Measurements from ENCODE around the gene INAFM2.
A peak's percentile ranks its signal among the peaks of the same experiment; 100 is the strongest.

The INAFM2 gene

DNA sequence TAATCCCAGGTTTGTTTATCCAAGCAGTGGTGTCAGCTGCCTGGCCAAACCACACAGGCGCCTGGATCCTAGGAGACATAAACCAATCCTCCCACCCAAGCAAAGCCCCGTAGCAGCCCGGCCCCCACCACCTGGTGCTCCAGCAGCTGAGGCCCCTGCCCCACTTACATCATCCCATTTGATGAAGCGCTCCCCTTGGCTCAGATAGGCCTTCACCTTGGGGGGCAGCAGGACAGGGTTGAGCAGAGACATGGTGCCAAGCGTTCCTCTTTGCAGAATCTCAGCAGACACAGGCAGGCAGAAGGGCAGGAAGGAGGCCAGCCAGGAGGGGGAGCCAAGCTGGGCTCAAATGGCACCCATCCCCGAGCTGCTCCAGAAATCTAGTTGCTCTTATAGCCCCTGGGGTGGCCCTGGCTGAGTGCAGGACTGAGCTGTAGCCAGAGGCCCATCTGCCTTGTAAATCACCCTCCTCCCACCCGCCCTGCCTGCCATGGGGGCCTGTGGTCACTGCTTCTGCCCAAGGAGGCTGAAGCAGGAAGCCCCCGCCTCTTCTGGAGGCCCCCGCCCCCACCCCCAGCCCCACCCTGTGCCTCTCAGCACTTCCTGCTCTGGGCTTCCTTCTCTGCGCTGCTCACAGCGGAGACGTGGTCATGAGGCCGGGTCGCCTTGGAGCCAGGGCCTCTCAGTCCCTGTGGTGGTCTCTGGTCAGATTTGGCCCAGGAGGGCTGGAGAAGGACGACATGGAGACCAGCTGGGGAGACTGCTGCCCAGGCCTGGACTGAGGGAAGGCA, 15.9 kb upstream of the INAFM2 start, which contains the start of gene PLCB2:
TSS of gene PLCB2 (minus strand) at position 515 of the 791 bp plus-strand sequence. CDS start at position 252, 263 bp downstream.
- peak; percentile 52 for DNase-seq

GRCh38 chr15:40309344-40309862, 14.1 kb upstream of the INAFM2 start:
- DNase-seq, result no peak

DNA sequence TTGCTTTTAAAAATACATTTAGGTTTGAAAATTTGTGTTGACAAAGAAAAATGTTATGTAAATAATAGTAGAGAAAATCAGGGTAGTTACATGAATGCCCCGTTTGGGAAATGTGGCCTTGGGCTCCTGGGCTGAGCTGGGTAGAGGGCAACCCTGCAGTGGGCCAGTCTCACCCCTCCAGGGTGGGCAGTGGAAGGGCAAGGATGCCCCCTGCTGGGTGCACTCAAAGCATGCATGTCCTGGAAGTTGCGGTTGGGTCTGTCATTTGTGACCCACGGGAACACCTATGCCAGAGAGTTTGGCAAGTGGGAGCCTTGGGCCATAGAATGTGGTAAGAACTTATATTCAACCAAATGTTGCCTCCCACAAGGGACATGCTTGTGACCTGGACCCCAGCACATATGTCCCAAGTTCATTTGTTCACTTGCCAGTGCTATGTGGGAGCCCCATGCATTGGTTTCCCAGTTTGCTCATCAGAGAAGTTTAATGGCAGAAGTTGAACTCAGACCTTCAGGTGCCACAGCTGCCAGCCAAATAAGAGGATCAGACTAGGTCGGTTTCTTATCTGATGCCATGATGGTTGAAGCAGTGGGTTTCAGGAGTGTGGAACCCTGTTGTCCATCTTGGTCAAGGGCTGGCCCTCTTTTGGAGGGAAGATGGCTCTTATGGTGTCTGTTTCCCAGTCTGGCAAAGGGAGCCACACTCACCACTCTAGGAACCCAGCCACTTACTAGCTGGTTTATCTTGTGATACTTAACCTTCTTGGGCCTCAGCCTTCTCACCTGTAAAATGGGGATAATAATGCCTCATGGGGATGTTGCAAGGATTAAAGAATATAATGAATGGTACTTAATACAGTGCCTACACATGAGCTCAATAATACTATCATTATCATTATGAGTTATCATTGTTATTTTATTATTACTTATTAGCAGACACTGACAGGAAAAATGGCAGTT, 13.2 kb upstream of the INAFM2 start:
- DNase-seq, result no peak

DNA sequence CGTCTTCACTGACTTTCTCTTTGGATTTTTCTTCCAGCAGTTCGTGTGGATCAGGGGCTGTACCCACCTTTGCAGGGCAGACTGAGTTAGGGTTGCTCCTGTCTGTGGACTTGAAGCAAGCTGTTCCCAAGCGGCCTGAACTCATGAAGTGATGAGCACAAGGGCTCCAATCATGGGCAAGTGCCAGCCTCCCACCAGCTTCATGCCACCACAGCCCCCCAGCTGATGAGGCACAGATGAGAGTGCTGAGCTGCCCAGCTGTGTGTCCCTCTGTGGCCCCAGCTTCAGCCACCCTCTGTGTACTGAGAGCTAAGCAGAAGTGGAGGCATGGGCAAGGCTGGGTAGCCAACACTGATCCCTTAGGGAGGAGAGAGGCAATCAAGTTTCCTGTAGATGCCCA, 12.5 kb upstream of the INAFM2 start:
- DNase-seq, result no peak

DNA sequence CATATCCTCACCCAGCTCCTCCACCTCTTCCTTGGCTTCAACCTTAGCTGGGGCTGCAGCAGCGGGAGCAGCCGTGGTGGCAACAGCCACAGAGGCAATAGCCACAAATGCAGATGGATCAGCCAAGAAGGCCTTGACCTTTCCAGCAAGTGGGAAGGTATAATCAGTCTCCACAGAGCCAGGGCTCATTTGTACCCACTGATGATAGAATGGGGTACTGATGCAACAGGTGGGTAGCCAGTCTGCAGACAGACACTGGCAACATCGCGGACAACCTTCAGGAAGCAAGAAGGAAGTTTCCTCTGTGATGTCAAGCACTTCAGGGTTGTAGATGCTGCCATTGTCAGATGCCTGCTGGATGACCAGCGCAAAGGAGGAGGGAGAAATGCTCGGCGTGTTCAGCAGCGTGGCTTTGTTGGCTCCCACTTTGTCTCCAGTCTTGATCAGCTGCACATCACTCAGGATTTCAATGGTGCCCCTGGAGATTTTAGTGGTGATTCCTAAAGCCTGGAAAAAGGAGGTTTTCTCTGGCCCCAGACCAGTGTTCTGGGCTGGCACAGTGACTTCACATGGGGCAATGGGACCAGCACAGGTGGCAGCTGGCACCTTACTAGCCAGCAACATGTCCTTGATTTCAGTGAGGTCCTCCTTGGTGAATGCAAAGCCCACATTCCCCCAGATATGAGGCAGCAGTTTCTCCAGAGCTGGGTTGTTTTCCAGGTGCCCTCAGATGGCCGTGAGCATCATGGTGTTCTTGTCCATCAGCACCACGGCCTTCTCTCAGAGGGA, 10.9 kb upstream of the INAFM2 start:
- no peak for DNase-seq

DNA sequence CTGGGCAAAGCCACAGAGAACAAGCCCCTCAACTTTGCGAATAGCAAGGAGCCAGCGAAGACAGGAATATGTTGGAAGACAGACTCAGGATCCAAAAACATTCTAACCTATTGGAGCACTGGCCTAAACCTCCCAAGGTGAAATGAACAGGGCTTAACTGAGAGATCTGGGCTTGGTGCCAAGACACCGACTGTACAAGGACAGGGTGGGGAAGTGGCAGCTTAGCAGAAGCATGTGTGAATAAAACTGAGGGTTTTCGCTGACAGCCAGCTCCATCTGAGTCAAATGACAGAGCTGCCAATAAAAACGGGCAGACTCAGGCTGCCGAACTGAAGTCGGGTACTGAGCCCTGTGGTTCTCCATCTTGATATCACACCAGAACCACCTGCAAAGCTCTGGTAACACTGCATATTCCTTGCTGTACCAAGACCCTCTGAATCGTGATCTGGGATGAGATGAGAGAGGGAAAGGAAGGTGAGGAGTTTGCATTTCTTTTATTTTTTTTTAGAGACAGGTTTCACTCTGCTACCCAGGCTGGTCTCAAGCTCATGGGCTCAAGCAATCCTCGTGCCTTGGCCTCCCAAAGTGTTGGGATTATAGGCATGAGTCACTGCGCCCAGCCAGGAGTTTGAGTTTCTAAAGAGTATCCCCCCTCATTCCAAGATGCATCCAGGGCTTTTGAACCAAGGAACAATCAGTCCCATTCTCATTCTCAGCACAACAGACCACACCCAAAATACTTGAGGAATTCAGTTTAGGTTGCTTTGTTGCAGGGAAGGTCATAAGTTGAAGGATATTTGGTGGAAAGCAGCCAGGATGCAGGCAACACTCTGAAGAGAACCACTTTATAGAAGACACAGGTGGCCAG, 9.7 kb upstream of the INAFM2 start:
- peak; percentile 94 for DNase-seq

DNA sequence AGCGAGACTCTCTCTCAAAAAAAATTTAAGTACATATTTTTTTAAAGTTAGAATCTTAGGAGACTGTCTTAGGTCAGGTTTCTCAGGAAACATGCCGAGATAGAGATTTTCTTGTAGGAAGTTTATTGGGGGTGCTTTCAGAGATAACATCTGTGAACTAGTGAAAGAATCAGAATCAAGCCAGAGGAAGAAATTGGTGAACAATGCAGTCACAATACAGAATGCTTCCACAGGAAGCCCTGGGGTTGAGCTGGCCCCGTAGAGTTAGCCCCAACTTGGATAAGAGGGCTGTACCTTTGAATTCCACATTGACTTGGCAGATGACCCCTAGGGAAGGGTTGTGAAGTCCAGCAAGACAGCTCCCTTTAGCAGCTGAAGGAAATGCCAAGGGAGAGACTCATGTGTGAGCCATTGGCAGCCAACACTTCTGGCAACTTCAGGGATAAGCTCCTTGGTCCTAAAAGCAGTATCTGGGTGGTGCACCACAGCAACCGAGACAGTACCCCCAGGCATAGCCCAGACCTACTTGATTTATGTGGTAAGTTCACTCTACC, 8.7 kb upstream of the INAFM2 start:
- no peak for DNase-seq

- DNase-seq, result no peak
Measured at GRCh38 chr15:40316931-40317330, 6.6 kb upstream of the INAFM2 start.

GRCh38 chr15:40317580-40317979, 5.9 kb upstream of the INAFM2 start:
- DNase-seq, result peak; percentile 40

- DNase-seq, result no peak
Measured at GRCh38 chr15:40320409-40320808, 3.1 kb upstream of the INAFM2 start.

DNA sequence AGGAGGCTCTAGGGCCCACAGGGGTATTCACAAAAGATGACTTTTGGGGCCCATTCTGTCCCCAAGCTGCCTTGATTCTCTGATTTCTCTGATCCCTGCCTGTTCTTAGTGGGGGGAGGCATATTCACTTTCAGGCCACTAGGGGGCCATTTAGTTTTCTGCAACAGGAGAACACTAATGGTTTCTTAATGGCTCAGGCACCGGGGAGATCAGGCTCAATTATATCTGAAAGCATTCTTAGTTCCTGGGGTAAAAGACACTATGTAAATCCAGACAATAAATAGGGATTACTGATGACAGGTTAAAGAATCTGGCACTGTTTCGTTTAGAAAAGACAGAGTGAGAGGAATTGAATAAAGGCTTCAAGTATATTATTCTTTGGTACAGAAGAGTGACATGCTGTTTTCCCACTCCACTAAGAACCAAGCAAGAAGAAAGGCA, 2.5 kb upstream of the INAFM2 start:
- DNase-seq, result peak; percentile 73

- DNase-seq, result no peak
Measured at GRCh38 chr15:40322531-40323238, 807 bp upstream of the INAFM2 start.

DNA sequence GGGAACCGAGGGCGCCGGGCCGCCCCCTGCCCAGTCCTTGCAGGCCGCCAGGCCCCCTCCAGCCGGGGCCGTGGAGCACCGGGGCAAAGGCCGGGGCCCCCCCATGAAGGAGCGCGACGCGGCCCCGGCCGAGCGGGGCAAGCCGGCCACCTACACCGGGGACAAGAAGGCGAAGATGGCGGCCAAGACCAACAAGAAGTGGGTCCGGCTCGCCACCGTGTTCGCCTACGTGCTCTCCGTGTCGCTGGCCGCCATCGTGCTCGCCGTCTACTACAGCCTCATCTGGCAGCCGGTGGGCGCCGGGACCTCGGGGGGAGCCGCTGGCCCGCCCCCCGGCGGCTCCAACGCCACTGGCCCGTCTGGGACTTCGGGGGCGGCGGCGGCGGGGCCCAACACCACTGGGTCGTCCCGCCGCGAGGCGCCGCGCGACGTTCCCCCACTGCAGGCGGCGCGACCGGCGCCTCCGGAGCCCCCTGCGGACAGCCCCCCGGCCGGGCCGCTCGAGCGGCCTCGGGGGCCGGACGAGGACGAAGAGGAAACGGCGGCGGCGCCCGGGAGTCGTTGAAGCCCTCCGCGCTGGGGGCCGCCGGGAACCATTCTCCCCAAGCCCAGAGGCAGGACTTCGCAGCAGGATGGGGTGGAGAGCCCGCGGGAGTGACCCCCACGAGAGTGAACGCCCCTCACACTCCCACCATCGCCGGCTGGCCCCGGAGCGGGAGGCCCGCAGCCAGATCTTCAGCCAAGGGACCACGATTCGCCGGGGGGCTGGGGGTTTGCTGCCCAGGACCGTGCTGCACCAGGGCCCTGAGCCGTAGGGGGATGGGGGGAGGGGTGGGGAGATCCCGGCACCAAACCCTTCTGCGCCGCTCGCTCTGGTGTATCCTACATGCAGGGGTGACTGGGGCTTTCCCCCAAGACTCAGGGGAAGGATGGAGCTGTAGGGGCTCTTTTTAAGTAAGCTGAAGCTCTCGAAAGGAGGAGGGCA, 753 bp downstream of the INAFM2 start:
- no peak for DNase-seq

DNA sequence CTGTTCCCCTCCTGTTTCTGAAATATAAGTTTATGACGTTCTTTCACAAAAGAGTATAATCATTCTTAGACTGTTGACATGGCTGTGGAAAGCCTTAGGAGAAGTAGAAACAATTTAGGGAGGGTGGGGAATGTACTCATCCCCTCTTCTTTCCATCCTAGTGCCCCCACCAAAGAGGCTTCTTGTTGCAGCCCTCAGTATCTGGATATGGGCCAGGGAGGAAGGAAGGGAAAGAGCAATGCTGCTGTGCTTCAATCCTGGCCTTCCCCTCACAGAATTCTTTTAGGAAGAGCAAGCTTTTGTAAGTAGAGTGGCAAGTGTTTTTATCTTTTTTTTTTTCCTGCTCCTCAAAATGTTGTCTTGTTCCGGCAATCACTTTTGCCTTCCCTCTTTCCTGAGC, 1.7 kb downstream of the INAFM2 start:
- DNase-seq, result no peak

GRCh38 chr15:40325700-40326099, 2.2 kb downstream of the INAFM2 start:
- DNase-seq, result no peak

- peak; percentile 71 for DNase-seq
Measured at GRCh38 chr15:40327457-40327856, 4.0 kb downstream of the INAFM2 start.

DNA sequence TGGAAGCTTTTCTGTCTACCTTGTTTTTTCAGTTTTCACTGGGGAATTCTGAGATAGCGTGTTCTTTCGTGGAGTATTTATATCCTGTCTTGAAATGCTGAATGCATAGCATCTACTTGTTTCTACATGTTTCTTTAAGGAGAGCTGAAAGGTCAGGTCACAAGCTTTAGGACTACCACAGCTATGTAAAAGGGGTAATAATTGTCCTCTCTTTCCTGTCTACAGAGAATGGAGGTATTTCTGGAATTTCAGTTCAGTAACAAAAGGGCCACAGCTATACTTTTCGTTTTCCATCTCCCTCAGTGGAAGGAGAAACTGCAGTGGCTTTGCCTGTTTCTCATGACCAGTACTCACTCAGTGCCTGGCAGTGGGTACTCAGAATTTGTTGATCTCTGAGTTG, 4.7 kb downstream of the INAFM2 start:
- no peak for DNase-seq

DNA sequence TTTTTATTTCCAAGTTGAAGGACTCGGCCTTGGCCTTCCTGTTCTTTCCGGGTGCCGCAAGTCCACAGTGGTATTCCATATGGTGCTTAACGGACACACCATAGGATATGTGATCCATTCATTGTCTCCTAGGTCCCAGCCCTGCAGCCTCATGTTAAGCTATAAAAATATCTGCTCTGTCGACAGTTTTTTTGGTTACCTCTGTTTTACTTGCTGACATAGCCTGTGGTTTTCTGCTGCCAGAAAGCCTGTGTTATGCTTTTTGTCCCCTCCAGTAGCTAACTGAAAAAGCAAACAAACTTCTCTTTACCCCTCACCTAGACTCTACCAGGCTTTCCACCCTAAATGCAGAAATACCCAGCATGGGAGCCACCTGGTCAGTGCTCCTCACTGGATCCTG, 5.3 kb downstream of the INAFM2 start:
- peak; percentile 87 for DNase-seq

DNA sequence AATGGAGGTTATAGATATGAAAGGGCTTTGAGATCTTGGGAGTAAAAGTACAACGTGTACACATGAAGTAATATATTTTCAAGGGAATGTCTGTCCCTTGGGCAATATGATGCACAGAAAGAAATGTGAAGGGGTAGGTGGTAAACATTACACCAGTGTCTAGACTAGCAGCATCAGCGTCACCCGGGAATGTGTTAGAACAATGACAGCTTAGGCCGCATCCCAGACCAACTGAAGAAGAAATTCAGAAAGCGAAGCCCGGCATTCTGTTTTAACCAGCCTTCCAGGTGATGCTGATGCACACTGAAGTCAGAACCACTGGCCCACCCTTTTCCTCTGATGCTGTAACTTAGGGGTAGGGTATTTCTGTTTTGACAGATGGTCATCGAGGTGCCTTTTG, 6.3 kb downstream of the INAFM2 start:
- no peak for DNase-seq
